ENCODE results near the gene TMEM40.

GRCh38 chr3:12716605-12717151 is 42.4 kb downstream of the TMEM40 start:
- TF ChIP-seq NR1H2 (CRISPR knock-in tag; IDR thresholded peaks at IDR 0.05) (no peak), GTF2A2 (tag; IDR thresholded peaks at IDR 0.05) (no peak), RAD51 (IDR thresholded peaks at IDR 0.05; ENCODE audit: borderline replicate concordance, low read depth) (no peak), ZNF133 (CRISPR knock-in tag; IDR thresholded peaks at IDR 0.05) (no peak), CTCF (IDR thresholded peaks at IDR 0.05 in 2 of 3, conservative IDR thresholded peaks at IDR 0.05 in 1 of 3; ENCODE audit: insufficient read depth in 2 of 3, low read depth in 1 of 3, low read length in 3 of 3) (no peak), EZH2 (IDR thresholded peaks at IDR 0.05; ENCODE audit: borderline replicate concordance, low read depth, low read length) (no peak), NFRKB (IDR thresholded peaks at IDR 0.05; ENCODE audit: low read depth) (no peak), SRF (CRISPR knock-in tag; IDR thresholded peaks at IDR 0.05) (no peak), TAF9B (IDR thresholded peaks at IDR 0.05; ENCODE audit: partially characterized antibody) (no peak), GABPA (tag; conservative IDR thresholded peaks at IDR 0.05; ENCODE audit: low read depth) (peak; percentile 64)
- TF ChIP-seq, protein P1, sequence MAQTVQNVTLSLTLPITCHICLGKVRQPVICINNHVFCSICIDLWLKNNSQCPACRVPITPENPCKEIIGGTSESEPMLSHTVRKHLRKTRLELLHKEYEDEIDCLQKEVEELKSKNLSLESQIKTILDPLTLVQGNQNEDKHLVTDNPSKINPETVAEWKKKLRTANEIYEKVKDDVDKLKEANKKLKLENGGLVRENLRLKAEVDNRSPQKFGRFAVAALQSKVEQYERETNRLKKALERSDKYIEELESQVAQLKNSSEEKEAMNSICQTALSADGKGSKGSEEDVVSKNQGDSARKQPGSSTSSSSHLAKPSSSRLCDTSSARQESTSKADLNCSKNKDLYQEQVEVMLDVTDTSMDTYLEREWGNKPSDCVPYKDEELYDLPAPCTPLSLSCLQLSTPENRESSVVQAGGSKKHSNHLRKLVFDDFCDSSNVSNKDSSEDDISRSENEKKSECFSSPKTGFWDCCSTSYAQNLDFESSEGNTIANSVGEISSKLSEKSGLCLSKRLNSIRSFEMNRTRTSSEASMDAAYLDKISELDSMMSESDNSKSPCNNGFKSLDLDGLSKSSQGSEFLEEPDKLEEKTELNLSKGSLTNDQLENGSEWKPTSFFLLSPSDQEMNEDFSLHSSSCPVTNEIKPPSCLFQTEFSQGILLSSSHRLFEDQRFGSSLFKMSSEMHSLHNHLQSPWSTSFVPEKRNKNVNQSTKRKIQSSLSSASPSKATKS (CRISPR knock-in tag; IDR thresholded peaks at IDR 0.05) = no peak
- TF ChIP-seq, protein P2, sequence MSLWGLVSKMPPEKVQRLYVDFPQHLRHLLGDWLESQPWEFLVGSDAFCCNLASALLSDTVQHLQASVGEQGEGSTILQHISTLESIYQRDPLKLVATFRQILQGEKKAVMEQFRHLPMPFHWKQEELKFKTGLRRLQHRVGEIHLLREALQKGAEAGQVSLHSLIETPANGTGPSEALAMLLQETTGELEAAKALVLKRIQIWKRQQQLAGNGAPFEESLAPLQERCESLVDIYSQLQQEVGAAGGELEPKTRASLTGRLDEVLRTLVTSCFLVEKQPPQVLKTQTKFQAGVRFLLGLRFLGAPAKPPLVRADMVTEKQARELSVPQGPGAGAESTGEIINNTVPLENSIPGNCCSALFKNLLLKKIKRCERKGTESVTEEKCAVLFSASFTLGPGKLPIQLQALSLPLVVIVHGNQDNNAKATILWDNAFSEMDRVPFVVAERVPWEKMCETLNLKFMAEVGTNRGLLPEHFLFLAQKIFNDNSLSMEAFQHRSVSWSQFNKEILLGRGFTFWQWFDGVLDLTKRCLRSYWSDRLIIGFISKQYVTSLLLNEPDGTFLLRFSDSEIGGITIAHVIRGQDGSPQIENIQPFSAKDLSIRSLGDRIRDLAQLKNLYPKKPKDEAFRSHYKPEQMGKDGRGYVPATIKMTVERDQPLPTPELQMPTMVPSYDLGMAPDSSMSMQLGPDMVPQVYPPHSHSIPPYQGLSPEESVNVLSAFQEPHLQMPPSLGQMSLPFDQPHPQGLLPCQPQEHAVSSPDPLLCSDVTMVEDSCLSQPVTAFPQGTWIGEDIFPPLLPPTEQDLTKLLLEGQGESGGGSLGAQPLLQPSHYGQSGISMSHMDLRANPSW (CRISPR knock-in tag; IDR thresholded peaks at IDR 0.05) = no peak
